WERI-Rb-1 (cell line): Measurements from ENCODE around the gene SERPINA4.

Experiments used
- DNase-seq: peaks from one replicate; pipeline ENCODE4 v3.0.0-alpha.2; 2020
- H3K27ac ChIP-seq: fragments of 250-450 bp; sonication (Bioruptor Pico); 2 replicates; pipeline ENCODE4 v1.5.1; 2020; ENCODE audit warnings: mild to moderate bottlenecking, moderate library complexity
- H3K27me3 ChIP-seq: fragments of 250-450 bp; sonication (Bioruptor Pico); 2 replicates; pipeline ENCODE4 v1.5.1; 2021; ENCODE audit warnings: mild to moderate bottlenecking, low read depth, moderate library complexity; ENCODE audit not compliant: insufficient read depth, severe bottlenecking
- H3K36me3 ChIP-seq: fragments of 250-450 bp; sonication (Bioruptor Pico); 2 replicates; pipeline ENCODE4 v1.5.1; 2020; ENCODE audit warnings: mild to moderate bottlenecking, moderate library complexity
- H3K4me3 ChIP-seq: 2 replicates; pipeline ENCODE4 v1.5.1; 2011; ENCODE audit warnings: low read depth, mild to moderate bottlenecking, control low read depth, low read length
- H3K9me3 ChIP-seq: fragments of 250-450 bp; sonication (Bioruptor Pico); 2 replicates; pipeline ENCODE4 v1.5.1; 2021; ENCODE audit warnings: mild to moderate bottlenecking, moderate library complexity; ENCODE audit not compliant: severe bottlenecking
- TF ChIP-seq, protein P1 (sequence below): IDR thresholded peaks from 2 replicates; pipeline ENCODE4 v1.5.1; 2011; ENCODE audit warnings: low read depth, mild to moderate bottlenecking, control low read depth, inconsistent platforms, low read length

SERPINA4 gene

DNA sequence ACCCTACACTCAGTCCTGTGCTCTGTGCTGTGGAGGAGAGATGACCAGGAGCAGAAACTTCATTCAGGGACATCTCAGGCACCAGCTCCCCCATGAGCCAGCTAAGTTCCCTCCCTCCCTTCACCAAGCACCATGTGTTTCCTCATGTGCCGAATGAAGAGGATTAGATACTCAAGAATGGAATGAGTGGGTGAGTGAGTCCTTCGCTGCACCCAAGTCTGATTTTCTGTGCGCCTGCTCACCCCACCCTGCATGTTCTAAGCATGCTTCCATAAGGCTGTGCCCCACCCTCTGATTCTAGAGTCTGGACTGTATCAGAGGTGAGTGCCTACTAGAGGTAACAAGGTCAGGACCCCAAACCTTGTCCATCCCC lies 32.1 kb downstream of the SERPINA4 start:
- no peak overlapping the region for H3K4me3 ChIP-seq
- no peak for DNase-seq
- peaks cover 44% of the 10 kb centered on the region for H3K27me3 ChIP-seq
- H3K27ac ChIP-seq, result no peak overlapping the region
- TF ChIP-seq, protein P1, sequence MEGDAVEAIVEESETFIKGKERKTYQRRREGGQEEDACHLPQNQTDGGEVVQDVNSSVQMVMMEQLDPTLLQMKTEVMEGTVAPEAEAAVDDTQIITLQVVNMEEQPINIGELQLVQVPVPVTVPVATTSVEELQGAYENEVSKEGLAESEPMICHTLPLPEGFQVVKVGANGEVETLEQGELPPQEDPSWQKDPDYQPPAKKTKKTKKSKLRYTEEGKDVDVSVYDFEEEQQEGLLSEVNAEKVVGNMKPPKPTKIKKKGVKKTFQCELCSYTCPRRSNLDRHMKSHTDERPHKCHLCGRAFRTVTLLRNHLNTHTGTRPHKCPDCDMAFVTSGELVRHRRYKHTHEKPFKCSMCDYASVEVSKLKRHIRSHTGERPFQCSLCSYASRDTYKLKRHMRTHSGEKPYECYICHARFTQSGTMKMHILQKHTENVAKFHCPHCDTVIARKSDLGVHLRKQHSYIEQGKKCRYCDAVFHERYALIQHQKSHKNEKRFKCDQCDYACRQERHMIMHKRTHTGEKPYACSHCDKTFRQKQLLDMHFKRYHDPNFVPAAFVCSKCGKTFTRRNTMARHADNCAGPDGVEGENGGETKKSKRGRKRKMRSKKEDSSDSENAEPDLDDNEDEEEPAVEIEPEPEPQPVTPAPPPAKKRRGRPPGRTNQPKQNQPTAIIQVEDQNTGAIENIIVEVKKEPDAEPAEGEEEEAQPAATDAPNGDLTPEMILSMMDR, result no peak
- H3K36me3 ChIP-seq, result no peaks in the 10 kb centered on the region
- H3K9me3 ChIP-seq, result no peaks in the 10 kb centered on the region

DNA sequence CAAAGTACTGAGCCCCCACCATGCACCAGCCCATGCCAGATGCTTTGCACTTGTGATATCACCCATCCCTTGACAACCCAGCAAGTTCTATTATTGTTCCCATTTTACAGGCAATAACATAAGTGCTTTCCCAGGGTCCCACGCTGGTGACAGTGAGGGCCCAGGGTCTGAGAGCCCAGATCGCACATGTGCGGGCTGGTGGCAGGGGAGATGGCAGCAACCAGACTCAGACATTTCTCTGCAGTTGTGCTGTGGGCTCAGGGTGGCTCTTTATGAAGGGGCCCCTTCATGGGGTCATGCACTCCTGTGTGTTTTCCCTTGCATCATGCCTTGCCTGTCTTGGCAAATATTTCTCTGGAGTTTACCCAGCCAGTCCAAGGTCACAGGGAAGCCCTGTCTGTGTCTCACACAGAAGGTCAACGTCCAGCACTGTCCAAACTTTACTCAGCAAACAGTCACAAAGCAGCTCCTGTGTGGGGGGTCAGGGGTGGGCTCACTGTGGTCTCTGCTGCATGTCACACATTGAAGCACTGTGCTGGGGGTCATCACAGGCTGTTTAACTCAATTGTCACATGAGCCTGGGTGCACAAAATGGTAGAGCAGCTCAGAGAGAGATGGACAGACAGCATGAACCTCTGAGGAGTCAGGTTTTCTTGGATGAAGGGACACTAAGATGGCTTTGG lies 32.6 kb downstream of the SERPINA4 start:
- no peak for DNase-seq
- Histone ChIP-seq H3K36me3 (no peaks in the 10 kb centered on the region), H3K27ac (no peak overlapping the region), H3K9me3 (no peaks in the 10 kb centered on the region), H3K27me3 (peaks cover 38% of the 10 kb centered on the region), H3K4me3 (no peak overlapping the region)
- TF ChIP-seq, protein P1, result no peak

DNA sequence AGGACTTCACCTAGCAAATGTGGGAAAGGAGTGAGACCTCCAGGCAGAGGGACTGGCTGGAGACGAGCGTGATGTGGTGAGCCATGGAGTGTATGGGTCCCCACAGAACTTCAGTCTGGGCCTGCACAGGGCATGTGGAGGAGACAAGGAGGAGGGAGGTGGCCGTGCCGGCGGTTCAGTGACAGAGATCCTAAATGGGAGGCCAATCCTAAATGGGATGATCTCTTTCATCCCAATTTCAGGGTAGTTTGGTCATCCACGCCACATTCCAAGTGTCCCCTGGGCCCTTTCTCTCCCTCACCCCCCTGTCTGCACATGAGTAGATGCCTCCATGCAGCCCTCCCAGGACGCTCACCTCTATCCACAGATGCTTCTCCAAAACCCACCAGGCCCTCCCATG lies 33.2 kb downstream of the SERPINA4 start:
- Histone ChIP-seq H3K27ac (no peak overlapping the region), H3K4me3 (no peak overlapping the region), H3K9me3 (no peaks in the 10 kb centered on the region), H3K36me3 (no peaks in the 10 kb centered on the region), H3K27me3 (peaks cover 33% of the 10 kb centered on the region)
- TF ChIP-seq, protein P1, result no peak
- DNase-seq, result no peak

DNA sequence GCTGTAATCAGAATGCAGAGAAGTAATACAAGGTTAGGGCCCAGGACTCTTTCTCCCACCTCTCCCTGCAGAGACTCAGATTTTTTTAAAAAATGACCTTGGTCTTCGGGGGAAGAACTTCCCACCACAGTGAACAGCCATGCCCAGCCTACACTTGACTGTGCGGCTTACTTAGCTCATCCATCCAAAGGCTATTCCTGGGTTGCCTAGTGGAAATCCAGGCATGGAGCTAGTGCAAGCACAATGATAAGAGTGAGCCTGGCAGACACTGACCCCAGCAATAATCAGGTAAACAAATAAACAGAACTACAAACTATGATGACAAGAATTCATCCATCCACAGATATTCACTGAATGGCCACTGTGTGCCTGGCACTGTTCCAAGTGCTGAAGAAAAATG lies 34.7 kb downstream of the SERPINA4 start:
- Histone ChIP-seq H3K36me3 (no peaks in the 10 kb centered on the region), H3K9me3 (no peaks in the 10 kb centered on the region), H3K4me3 (no peak overlapping the region), H3K27me3 (peaks cover 23% of the 10 kb centered on the region), H3K27ac (no peak overlapping the region)
- TF ChIP-seq, protein P1, result no peak
- no peak for DNase-seq

DNA sequence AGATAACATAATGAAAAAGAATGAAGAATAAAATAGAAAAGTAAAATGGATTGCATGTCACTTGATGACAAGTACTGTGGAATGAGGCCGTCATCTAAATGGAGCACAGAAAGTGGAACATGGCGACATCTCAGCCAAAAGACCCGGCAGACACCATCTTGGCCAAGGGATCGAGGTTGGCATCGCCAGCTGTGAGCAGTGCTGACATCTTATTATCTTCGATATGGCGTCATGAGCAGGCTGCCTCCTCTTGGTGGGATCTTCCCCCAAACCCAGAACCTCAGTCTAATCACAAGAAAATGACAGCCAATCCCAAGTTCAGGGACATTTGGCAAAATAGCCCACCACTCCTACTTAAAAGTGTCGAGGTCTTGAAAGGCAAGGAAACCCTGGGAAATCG lies 35.1 kb downstream of the SERPINA4 start:
- TF ChIP-seq, protein P1, result no peak
- Histone ChIP-seq H3K4me3 (no peak overlapping the region), H3K27me3 (peaks cover 23% of the 10 kb centered on the region), H3K27ac (no peak overlapping the region), H3K36me3 (no peaks in the 10 kb centered on the region), H3K9me3 (no peaks in the 10 kb centered on the region)
- DNase-seq, result no peak

DNA sequence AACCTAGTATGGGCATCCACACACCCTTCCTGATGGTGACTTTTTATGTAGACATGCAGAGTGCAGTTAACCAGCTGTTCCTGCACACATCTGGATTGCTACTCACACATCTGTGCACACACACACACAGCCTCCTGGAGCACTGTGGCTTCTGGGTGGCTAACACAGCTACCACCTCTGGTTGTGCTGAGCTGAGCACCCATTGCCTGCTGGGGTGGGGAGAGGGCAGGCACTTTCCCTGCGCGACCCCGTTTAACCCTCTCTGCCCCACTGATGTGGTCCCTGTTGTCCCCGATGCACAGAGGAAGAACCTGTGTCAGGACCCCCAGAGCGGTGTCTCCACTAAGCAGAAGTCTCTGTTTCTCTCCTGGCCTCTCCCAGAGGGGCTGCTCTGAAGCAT lies 36.5 kb downstream of the SERPINA4 start:
- DNase-seq, result no peak
- TF ChIP-seq, protein P1, result no peak
- H3K27ac ChIP-seq, result no peak overlapping the region
- peaks cover 18% of the 10 kb centered on the region for H3K27me3 ChIP-seq
- H3K4me3 ChIP-seq, result no peak overlapping the region
- no peaks in the 10 kb centered on the region for H3K36me3 ChIP-seq
- no peaks in the 10 kb centered on the region for H3K9me3 ChIP-seq
